PC-9 (cell line): ENCODE measurements around the gene NATD1. TPM values are rescaled to one million over a fixed set of nuclear protein-coding genes. Genes with fewer than 3 reads are reported as not detected.

Source experiments
- BruUV-seq: library from RNA; stranded (reverse); fragments of 400-500 nt; replicated peaks from 2 replicates; lab custom pipeline; 2021; lab: Mats Ljungman, UMichigan
- CTCF ChIA-PET: fragments of 300-600 bp; sonication (Branson Sonifier 250); formaldehyde crosslinking; loops from one replicate; lab custom pipeline; 2022; ENCODE audit warnings: antibody characterized with exemption; lab: Charles Lee
- POLR2A ChIA-PET: fragments of 300-600 bp; sonication (Branson Sonifier 250); formaldehyde crosslinking; loops from one replicate; lab custom pipeline; 2022; ENCODE audit warnings: antibody characterized with exemption; ENCODE audit not compliant: unreplicated experiment; lab: Charles Lee
- DNase-seq, 2 experiments: peaks; one replicate each; pipeline versions ENCODE4 v3.0.0 to v3.0.0-alpha.2; 2015 to 2022; ENCODE audit warnings: mixed read lengths in 1 of 2
- H2AFZ ChIP-seq: fragments of 200-600 bp; sonication (generic); 2 replicates; pipeline ENCODE4 v1.8.1; 2017; ENCODE audit warnings: antibody characterized with exemption
- H3F3A ChIP-seq: fragments of 200-600 bp; sonication (generic); 2 replicates; pipeline ENCODE4 v1.8.1; 2017; ENCODE audit warnings: antibody characterized with exemption, mild to moderate bottlenecking, low read depth; ENCODE audit not compliant: insufficient read depth
- H3K27ac ChIP-seq: fragments of 200-600 bp; sonication (generic); 2 replicates; pipeline ENCODE4 v1.6.1; 2016; ENCODE audit warnings: mixed run types
- H3K27me3 ChIP-seq: fragments of 200-600 bp; sonication (generic); 2 replicates; pipeline ENCODE4 v1.6.1; 2016; ENCODE audit warnings: low read depth, mixed run types; ENCODE audit not compliant: insufficient read depth
- H3K36me3 ChIP-seq: fragments of 200-600 bp; sonication (generic); 2 replicates; pipeline ENCODE4 v1.6.1; 2016; ENCODE audit warnings: low read depth, mixed run types
- H3K4me1 ChIP-seq: fragments of 200-600 bp; sonication (generic); replicated peaks from 2 replicates; pipeline ENCODE4 v1.6.1; 2016; ENCODE audit warnings: mixed run types; ENCODE audit not compliant: insufficient read depth
- H3K4me2 ChIP-seq: fragments of 200-600 bp; sonication (generic); 2 replicates; pipeline ENCODE4 v1.6.1; 2017; ENCODE audit warnings: mixed run types
- H3K4me3 ChIP-seq: fragments of 200-600 bp; sonication (generic); 2 replicates; pipeline ENCODE4 v1.6.1; 2016; ENCODE audit warnings: mixed run types
- H3K79me2 ChIP-seq: fragments of 200-600 bp; sonication (generic); 2 replicates; pipeline ENCODE4 v1.6.1; 2017; ENCODE audit warnings: low read depth, mixed run types
- H3K9me2 ChIP-seq: fragments of 200-600 bp; sonication (generic); 2 replicates; pipeline ENCODE4 v1.8.1; 2017; ENCODE audit warnings: mild to moderate bottlenecking; ENCODE audit not compliant: insufficient read depth
- H3K9me3 ChIP-seq: fragments of 200-600 bp; sonication (generic); 2 replicates; pipeline ENCODE4 v1.8.1; 2016; ENCODE audit warnings: low read depth; ENCODE audit not compliant: insufficient read depth
- H4K20me1 ChIP-seq: fragments of 200-600 bp; sonication (generic); 2 replicates; pipeline ENCODE4 v1.8.1; 2017; ENCODE audit not compliant: insufficient read depth
- EZH2 ChIP-seq: fragments of 200-600 bp; sonication (generic); IDR thresholded peaks from 2 replicates; pipeline ENCODE4 v1.8.0; 2017; ENCODE audit warnings: antibody characterized with exemption, low read depth
- intact Hi-C: fragments of 100-400 bp; cut with micrococcal nuclease; formaldehyde crosslinking; loops from one replicate; pipeline ENCODE4 v1.10.0; 2022; ENCODE audit not compliant: unreplicated experiment
- total RNA-seq: library from RNA; stranded (reverse); gene quantifications from 2 replicates; pipeline ENCODE4 v1.2.3, GENCODE V29; 2021
- TF ChIP-seq, protein P1 (sequence below): fragments of 200-600 bp; sonication (generic); conservative IDR thresholded peaks from 2 replicates; pipeline ENCODE4 v1.6.1; 2017; ENCODE audit warnings: mixed run types, antibody characterized with exemption, mild to moderate bottlenecking, moderate library complexity

NATD1 gene
- total RNA-seq, 1 experiment from 2014 or later: 5.4 TPM

GRCh38 chr17:21278450-21279197, 25.4 kb upstream of the NATD1 start:
- POLR2A ChIA-PET: no interaction called here
- no peak overlapping the region for H2AFZ ChIP-seq
- intact Hi-C loops: no loop called here

GRCh38 chr17:21277332-21277731, 24.1 kb upstream of the NATD1 start:
- Histone ChIP-seq H3K4me2 (no peak overlapping the region), H3K27me3 (no peaks in the 10 kb centered on the region), H4K20me1 (0 out of 2 replicates have a peak, but pooled peaks cover 4% of the 10 kb centered on the region), H3K4me1 (peaks cover 15% of the 10 kb centered on the region), H3K4me3 (no peak overlapping the region), H3K79me2 (no peaks in the 10 kb centered on the region), H3K36me3 (no peaks in the 10 kb centered on the region), H3F3A (peaks cover 16% of the 10 kb centered on the region; the same call in 1 of the 2 replicates), H3K9me3 (no peaks in the 10 kb centered on the region), H3K27ac (no peak overlapping the region), H3K9me2 (no peaks in the 10 kb centered on the region), H2AFZ (no peak overlapping the region)
- no peak for DNase-seq
- POLR2A ChIA-PET: interaction anchor here (0.6 kb wide), 1 partner anchor 18 kb away, joined by 3 read pairs; no protein-coding TSS in a partner anchor
- TF ChIP-seq EZH2: no peak
- TF ChIP-seq, protein P1, sequence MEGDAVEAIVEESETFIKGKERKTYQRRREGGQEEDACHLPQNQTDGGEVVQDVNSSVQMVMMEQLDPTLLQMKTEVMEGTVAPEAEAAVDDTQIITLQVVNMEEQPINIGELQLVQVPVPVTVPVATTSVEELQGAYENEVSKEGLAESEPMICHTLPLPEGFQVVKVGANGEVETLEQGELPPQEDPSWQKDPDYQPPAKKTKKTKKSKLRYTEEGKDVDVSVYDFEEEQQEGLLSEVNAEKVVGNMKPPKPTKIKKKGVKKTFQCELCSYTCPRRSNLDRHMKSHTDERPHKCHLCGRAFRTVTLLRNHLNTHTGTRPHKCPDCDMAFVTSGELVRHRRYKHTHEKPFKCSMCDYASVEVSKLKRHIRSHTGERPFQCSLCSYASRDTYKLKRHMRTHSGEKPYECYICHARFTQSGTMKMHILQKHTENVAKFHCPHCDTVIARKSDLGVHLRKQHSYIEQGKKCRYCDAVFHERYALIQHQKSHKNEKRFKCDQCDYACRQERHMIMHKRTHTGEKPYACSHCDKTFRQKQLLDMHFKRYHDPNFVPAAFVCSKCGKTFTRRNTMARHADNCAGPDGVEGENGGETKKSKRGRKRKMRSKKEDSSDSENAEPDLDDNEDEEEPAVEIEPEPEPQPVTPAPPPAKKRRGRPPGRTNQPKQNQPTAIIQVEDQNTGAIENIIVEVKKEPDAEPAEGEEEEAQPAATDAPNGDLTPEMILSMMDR: no peak
- intact Hi-C loops: no loop called here
- CTCF ChIA-PET: interaction anchor here (1.0 kb wide), 1 partner anchor 24 kb away, joined by 14 read pairs; the partner anchor contains the start of gene NATD1
- BruUV-seq: no TSS peak

More at GRCh38 chr17:21278450-21279197, 25.4 kb upstream of the NATD1 start:
- no peak for TF ChIP-seq EZH2
- TF ChIP-seq, protein P1: no peak
- no TSS peak for BruUV-seq
- Histone ChIP-seq H3K79me2 (no peaks in the 10 kb centered on the region), H3K4me2 (no peak overlapping the region), H3K27me3 (no peaks in the 10 kb centered on the region), H3K9me3 (no peaks in the 10 kb centered on the region), H4K20me1 (0 out of 2 replicates have a peak, but pooled peaks cover 4% of the 10 kb centered on the region), H3K4me3 (no peak overlapping the region), H3K4me1 (peaks cover 23% of the 10 kb centered on the region), H3K27ac (no peak overlapping the region), H3K9me2 (no peaks in the 10 kb centered on the region), H3F3A (peaks cover 22% of the 10 kb centered on the region; the same call in 1 of the 2 replicates), H3K36me3 (no peaks in the 10 kb centered on the region)
- DNase-seq: peak in 1 of 2 experiments; percentile 56
- CTCF ChIA-PET: no interaction called here

DNA sequence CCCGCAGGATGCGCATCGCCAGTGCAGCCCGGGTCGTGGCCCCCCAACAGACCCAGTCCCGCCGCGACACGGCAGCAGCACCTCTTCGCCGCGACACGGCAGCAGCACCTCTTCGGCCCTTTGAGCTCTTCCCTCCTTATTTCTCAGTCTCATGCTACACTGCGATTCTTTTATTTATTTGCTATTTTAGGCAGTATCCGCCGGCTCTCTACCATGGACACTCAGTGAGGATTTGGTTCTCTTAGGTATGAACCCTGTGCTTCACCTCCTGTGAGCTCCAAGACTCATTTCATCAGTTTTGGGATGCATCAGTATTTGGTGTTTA, 23.0 kb upstream of the NATD1 start:
- Histone ChIP-seq H3F3A (peaks cover 7% of the 10 kb centered on the region; the same call in 1 of the 2 replicates), H3K4me2 (peak overlapping the region; percentile 89), H3K4me3 (peak overlapping the region; percentile 70; the same call in 1 of the 2 replicates), H3K79me2 (no peaks in the 10 kb centered on the region), H2AFZ (no peak overlapping the region; the same call in 1 of the 2 replicates), H3K9me2 (no peaks in the 10 kb centered on the region), H3K27me3 (no peaks in the 10 kb centered on the region), H3K4me1 (peaks cover 4% of the 10 kb centered on the region; the same call in 1 of the 2 replicates), H3K27ac (no peak overlapping the region), H3K9me3 (no peaks in the 10 kb centered on the region), H4K20me1 (0 out of 2 replicates have a peak, but pooled peaks cover 4% of the 10 kb centered on the region), H3K36me3 (no peaks in the 10 kb centered on the region)
- ChIA-PET POLR2A (no interaction called here), CTCF (interaction anchor here (1.0 to 1.4 kb wide), 2 partner anchors 10 to 236 kb away, joined by 3 to 10 read pairs; no protein-coding TSS in a partner anchor)
- TF ChIP-seq EZH2: no peak
- TF ChIP-seq, protein P1: no peak
- intact Hi-C loops: no loop called here
- no peak for DNase-seq
- BruUV-seq: no TSS peak
